ENCODE results near the gene TANC1.

The TANC1 gene

DNA sequence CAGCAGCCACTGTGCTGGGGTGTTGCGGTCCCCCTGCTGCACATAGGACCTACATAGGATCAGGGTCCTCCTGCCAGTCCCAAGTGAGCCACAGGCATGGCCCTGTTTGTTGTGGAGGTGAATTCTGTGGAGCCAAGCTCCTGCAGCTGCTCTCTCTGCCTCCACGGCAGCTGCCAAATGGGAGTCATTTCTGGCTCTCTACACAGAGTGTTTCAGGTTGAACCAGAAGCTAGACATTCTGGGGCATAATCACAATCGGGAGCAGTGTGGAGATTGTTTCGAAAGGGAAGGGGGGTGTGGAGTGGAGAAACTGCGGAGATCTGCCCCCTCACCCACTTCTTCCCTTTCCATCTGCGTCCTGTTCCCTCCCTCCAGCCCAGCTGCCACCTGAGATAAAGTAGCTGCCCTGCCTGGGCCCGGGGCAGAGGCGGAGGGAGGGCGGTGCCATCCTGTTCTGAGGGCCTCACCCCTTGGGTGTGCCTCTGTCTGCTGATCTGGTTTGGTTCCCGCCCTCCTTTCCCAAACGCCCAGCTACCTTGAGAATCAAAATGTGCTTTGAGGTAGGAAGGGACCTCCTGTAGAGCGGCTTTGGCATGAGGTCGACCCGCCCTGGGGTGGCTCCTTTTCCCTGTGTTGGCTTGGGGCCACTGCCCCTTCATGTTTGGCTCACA is 178.7 kb downstream of the TANC1 start:
- TF ChIP-seq, protein P1, sequence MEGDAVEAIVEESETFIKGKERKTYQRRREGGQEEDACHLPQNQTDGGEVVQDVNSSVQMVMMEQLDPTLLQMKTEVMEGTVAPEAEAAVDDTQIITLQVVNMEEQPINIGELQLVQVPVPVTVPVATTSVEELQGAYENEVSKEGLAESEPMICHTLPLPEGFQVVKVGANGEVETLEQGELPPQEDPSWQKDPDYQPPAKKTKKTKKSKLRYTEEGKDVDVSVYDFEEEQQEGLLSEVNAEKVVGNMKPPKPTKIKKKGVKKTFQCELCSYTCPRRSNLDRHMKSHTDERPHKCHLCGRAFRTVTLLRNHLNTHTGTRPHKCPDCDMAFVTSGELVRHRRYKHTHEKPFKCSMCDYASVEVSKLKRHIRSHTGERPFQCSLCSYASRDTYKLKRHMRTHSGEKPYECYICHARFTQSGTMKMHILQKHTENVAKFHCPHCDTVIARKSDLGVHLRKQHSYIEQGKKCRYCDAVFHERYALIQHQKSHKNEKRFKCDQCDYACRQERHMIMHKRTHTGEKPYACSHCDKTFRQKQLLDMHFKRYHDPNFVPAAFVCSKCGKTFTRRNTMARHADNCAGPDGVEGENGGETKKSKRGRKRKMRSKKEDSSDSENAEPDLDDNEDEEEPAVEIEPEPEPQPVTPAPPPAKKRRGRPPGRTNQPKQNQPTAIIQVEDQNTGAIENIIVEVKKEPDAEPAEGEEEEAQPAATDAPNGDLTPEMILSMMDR (conservative IDR thresholded peaks at IDR 0.05) = no peak
- no peak overlapping the region for H3K27ac ChIP-seq

DNA sequence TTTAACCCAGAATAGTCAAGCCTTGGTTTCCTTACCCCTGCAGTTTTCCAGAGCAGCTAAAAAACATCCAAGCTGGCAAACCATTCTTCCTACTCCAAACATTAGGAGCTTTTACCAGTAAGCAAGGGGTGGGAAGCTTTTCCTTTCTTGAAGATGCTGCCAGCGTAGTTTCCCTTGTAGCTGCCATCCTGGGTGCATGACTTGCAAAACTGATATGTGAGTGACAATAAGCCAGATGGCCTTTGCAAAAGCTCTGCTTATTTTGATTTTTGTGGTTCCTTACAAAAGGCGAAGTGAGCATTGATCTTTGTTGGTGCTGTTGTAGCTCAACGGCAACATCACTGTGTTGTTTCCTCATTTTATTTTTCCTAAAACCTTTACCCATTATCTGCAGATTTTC is 179.2 kb downstream of the TANC1 start:
- TF ChIP-seq, protein P1 (conservative IDR thresholded peaks at IDR 0.05) = no peak
- H3K27ac ChIP-seq = no peak overlapping the region

DNA sequence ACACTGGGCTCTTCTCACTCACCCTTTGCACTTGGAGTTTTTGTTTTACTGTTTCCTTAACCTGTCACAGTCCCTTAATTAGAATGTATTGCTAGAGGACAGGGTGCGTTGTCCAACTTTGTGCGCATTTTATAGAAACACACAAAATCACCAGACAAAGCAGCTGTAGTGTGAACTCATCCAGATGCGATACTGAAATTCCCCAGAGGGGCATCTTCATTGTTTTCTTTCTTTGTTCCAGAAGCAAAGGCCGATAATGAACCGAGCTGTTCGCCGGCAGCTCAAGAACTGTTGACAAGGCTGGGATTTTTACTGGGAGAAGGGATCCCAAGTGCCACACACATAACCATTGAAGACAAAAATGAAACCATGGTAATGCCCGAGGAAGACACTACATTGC is 180.5 kb downstream of the TANC1 start:
- TF ChIP-seq, protein P1 (conservative IDR thresholded peaks at IDR 0.05) = no peak
- no peak overlapping the region for H3K27ac ChIP-seq

DNA sequence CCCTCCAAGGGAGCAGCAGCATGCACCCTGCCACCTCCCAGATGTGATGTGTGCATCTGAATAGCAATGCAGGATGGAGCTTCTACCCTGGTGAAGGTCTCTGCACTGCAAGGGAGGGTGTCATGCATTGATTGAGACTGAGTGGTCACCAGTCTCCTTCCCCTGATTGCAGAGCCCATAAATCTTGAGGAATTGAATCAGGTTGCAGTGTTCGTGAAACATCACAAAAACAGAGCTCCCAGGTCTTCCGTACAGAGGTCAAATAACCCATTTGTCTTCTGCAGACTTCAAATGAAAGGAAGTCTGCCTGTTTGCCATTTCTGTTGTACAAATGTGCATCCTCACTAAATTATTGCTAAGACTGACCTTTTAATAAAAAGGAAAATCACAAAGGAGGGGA is 181.3 kb downstream of the TANC1 start:
- TF ChIP-seq, protein P1 (conservative IDR thresholded peaks at IDR 0.05) = no peak

DNA sequence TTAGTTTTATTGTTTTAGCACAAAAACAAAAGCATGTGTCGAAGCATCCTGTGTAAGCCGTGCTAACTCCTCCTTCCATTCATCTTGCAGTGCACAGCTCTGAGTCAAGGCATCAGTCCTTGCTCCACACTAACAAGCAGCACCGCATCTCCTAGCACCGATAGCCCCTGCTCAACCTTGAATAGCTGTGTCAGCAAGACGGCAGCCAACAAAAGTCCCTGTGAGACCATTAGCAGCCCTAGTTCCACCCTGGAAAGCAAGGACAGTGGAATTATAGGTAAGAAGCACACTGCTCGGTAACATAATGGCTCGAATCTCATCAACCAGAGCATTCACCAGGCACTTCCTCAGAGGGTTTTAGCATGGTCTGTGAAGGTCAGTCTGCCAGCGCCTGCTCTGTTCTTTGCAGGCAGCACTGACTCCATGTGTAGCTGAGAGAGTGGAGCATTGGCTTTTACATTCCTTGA is 181.9 kb downstream of the TANC1 start:
- no peak overlapping the region for H3K27ac ChIP-seq
- TF ChIP-seq, protein P1 (conservative IDR thresholded peaks at IDR 0.05) = no peak

More for the DNA sequence above, 181.3 kb downstream of the TANC1 start:
- H3K27ac ChIP-seq = no peak overlapping the region

DNA sequence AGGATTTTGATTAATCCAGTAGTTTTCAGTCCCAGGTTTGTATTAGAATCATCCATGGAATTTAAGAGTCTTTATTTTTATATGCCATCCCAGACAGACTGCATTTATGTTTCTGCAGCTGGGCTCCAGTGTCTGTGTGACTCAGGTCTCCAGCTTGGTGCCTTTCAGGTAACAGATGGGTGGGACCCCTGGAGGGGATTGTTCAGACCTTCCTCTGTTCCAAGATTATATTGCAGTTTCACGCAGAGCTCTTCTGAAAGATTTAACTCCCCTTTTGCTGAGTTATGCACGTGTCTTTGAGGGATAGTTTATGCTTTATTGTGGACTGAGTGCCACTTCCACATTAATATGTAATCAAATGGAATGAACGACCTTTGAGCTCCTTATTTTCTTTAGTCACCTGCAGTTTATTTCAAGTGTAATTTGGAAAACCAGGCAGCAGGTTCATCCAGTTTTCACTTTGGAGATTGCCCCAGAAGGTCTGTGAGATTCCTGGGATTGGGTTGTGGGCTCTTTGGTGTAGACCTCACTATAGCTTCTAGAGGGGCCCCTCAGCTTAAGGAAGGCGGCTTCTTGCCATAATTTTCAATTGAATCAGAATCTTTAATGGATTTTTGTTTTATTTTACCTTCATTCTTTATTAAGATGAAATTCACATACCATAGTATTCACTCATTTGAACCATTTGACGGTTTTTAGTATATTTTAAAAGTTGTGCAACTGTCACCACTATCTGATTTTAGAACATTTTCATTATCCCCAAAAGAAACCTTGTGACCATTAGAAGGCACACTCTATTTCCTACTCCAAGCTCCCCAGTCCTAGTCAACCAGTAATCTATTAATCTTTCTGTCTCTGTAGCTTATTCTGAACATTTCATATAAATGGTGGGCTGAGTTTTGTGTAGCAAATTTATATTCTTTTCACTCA is 183.0 kb downstream of the TANC1 start:
- TF ChIP-seq, protein P1 (conservative IDR thresholded peaks at IDR 0.05) = no peak
- no peak overlapping the region for H3K27ac ChIP-seq

DNA sequence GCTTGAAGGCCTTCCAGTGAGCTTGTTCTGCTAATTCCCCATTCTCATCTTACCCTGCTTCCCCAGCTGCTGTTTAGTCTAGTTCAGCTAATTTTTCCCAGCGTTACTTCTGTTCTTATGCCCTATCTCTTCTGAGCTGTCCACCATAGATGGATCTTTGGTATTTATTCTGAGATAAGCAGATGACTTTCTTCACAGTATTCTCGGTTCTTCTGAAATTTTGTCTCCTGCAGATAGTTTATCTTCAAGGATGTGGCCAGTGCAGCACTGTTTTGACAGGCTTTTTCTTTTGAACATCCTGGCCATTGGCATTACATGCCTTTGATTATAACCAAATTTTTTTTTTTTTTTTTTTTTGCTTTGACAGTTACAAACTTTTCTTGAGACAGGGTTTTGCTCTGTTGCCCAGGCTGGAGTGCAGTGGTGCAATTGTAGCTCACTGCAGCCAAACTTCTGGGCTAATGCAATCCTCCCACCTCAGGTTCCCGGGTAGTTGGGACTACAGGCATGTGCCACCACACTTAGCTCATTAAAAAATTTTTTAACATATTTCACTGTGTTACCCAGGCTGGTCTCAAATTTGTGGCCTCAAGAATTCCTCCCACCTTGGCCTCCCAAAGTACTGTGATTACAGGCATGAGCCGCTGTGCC is 183.8 kb downstream of the TANC1 start:
- TF ChIP-seq, protein P1 (conservative IDR thresholded peaks at IDR 0.05) = no peak
- no peak overlapping the region for H3K27ac ChIP-seq

Data from VCaP (cell line).